IMR-90 (cell line): ENCODE data around the gene PTRHD1. TPM values are rescaled to one million over a fixed set of nuclear protein-coding genes. Genes with fewer than 3 reads are reported as not detected.

Experiments
- ATAC-seq: fragments of 200-7000 bp; cut with Tn5 transposase; 2 replicates; pipeline ENCODE4 v1.9.1; 2020; ENCODE audit warnings: low read depth, mild to moderate bottlenecking, moderate library complexity
- BruUV-seq: library from RNA; stranded (reverse); fragments of 400-500 nt; replicated peaks from 2 replicates; lab custom pipeline; 2021; lab: Mats Ljungman, UMichigan
- CTCF ChIA-PET: fragments of 300-600 bp; formaldehyde crosslinking; extraction: SDS; loops from one replicate; lab custom pipeline; 2021; ENCODE audit warnings: antibody characterized with exemption; lab: Yijun Ruan, JAX
- POLR2A ChIA-PET: fragments of 300-600 bp; sonication (Branson Sonifier 250); formaldehyde crosslinking; loops from one replicate; lab custom pipeline; 2022; ENCODE audit warnings: antibody characterized with exemption; ENCODE audit not compliant: unreplicated experiment; lab: Charles Lee
- DNase-seq: peaks from one replicate; pipeline ENCODE4 v3.0.0; 2013
- H2AFZ ChIP-seq: replicated peaks from 2 replicates; pipeline ENCODE3; 2013; ENCODE audit warnings: low read length, mild to moderate bottlenecking; ENCODE audit not compliant: poor library complexity
- H2AK5ac ChIP-seq: 2 replicates; pipeline ENCODE4 v1.6.1; 2013; ENCODE audit warnings: low read depth, low read length, inconsistent platforms
- H2AK9ac ChIP-seq: replicated peaks from 2 replicates; pipeline ENCODE3; 2013; ENCODE audit warnings: mild to moderate bottlenecking, low read depth, low read length, moderate library complexity; ENCODE audit not compliant: poor library complexity
- H2BK120ac ChIP-seq: 2 replicates; pipeline ENCODE4 v1.6.1; 2013; ENCODE audit warnings: low read depth, low read length, inconsistent platforms
- H2BK15ac ChIP-seq: 3 replicates; pipeline ENCODE4 v1.6.1; 2013; ENCODE audit warnings: low read depth, low read length, inconsistent platforms
- H2BK20ac ChIP-seq: 2 replicates; pipeline ENCODE4 v1.6.1; 2013; ENCODE audit warnings: low read depth, mild to moderate bottlenecking, inconsistent platforms, low read length, moderate library complexity
- H2BK5ac ChIP-seq: 2 replicates; pipeline ENCODE4 v1.6.1; 2013; ENCODE audit warnings: mild to moderate bottlenecking, low read depth, low read length, inconsistent platforms; ENCODE audit not compliant: poor library complexity, severe bottlenecking
- H3K14ac ChIP-seq: replicated peaks from 2 replicates; pipeline ENCODE4 v1.6.1; 2013; ENCODE audit warnings: low read depth, low read length, inconsistent platforms
- H3K18ac ChIP-seq: 2 replicates; pipeline ENCODE4 v1.6.1; 2013; ENCODE audit warnings: low read depth, low read length, control low read depth
- H3K23ac ChIP-seq: 2 replicates; pipeline ENCODE4 v1.6.1; 2013; ENCODE audit warnings: low read depth, low read length, inconsistent platforms
- H3K27ac ChIP-seq: 2 replicates; pipeline ENCODE4 v1.5.1; 2013; ENCODE audit warnings: mild to moderate bottlenecking, control low read depth, low read length; ENCODE audit not compliant: insufficient read depth
- H3K27me3 ChIP-seq: 2 replicates; pipeline ENCODE4 v1.6.1; 2013; ENCODE audit warnings: low read length; ENCODE audit not compliant: control insufficient read depth, insufficient read depth
- H3K36me3 ChIP-seq: 2 replicates; pipeline ENCODE4 v1.6.1; 2013; ENCODE audit warnings: low read length, mixed read lengths; ENCODE audit not compliant: control insufficient read depth, insufficient read depth
- H3K4ac ChIP-seq: 2 replicates; pipeline ENCODE4 v1.6.1; 2013; ENCODE audit warnings: low read depth, low read length, inconsistent platforms
- H3K4me1 ChIP-seq: 2 replicates; pipeline ENCODE4 v1.6.1; 2013; ENCODE audit warnings: low read length, mixed read lengths; ENCODE audit not compliant: control insufficient read depth, insufficient read depth
- H3K4me2 ChIP-seq: 2 replicates; pipeline ENCODE4 v1.6.1; 2013; ENCODE audit warnings: low read depth, mild to moderate bottlenecking, control low read depth, low read length, moderate library complexity
- H3K4me3 ChIP-seq: 2 replicates; pipeline ENCODE4 v1.5.1; 2013; ENCODE audit warnings: low read depth, mild to moderate bottlenecking, control low read depth, low read length, moderate library complexity; ENCODE audit not compliant: insufficient read depth
- H3K56ac ChIP-seq: 2 replicates; pipeline ENCODE4 v1.6.1; 2013; ENCODE audit warnings: low read length, inconsistent platforms; ENCODE audit not compliant: insufficient read depth; ENCODE audit errors: extremely low read depth
- H3K79me1 ChIP-seq, 2 experiments: 2 replicates each; pipeline ENCODE4 v1.6.1; 2013; ENCODE audit warnings: low read length in 2 of 2, inconsistent platforms in 1 of 2, low read depth in 1 of 2
- H3K9ac ChIP-seq: 2 replicates; pipeline ENCODE4 v1.6.1; 2013; ENCODE audit warnings: low read depth, low read length, control low read depth
- H3K9me1 ChIP-seq: 2 replicates; pipeline ENCODE4 v1.6.1; 2013; ENCODE audit warnings: low read length, inconsistent platforms; ENCODE audit not compliant: insufficient read depth
- H3K9me3 ChIP-seq: 2 replicates; pipeline ENCODE4 v1.6.1; 2013; ENCODE audit warnings: low read length; ENCODE audit not compliant: control insufficient read depth, insufficient read depth
- H4K20me1 ChIP-seq: 2 replicates; pipeline ENCODE4 v1.6.1; 2013; ENCODE audit warnings: low read length, inconsistent platforms; ENCODE audit not compliant: insufficient read depth
- H4K5ac ChIP-seq: 2 replicates; pipeline ENCODE4 v1.6.1; 2013; ENCODE audit warnings: mild to moderate bottlenecking, low read depth, low read length, control low read depth
- H4K8ac ChIP-seq, 2 experiments: 2 replicates each; pipeline ENCODE4 v1.6.1; 2013; ENCODE audit warnings: low read depth in 2 of 2, low read length in 2 of 2, control low read depth in 1 of 2, inconsistent platforms in 1 of 2
- H4K91ac ChIP-seq: 2 replicates; pipeline ENCODE4 v1.6.1; 2013; ENCODE audit warnings: low read depth, low read length, inconsistent platforms; ENCODE audit not compliant: insufficient read depth
- BHLHE40 ChIP-seq: fragments of 150-350 bp; IDR thresholded peaks from 2 replicates; pipeline ENCODE4 v1.6.1; 2016; ENCODE audit warnings: mild to moderate bottlenecking, low read depth, low read length
- CEBPB ChIP-seq: IDR thresholded peaks from 2 replicates; pipeline ENCODE4 v1.6.1; 2012; ENCODE audit warnings: low read depth, low read length, improper control_type of control experiment
- CHD1 ChIP-seq: IDR thresholded peaks from 2 replicates; pipeline ENCODE4 v1.6.1; 2012; ENCODE audit warnings: low read depth, low read length, improper control_type of control experiment
- CTCF ChIP-seq: conservative IDR thresholded peaks from 2 replicates; pipeline ENCODE4 v1.5.1; 2012; ENCODE audit warnings: mild to moderate bottlenecking, low read depth, low read length, improper control_type of control experiment
- ELK1 ChIP-seq: fragments of 150-350 bp; IDR thresholded peaks from 2 replicates; pipeline ENCODE4 v1.6.1; 2016; ENCODE audit warnings: low read depth, mild to moderate bottlenecking, low read length, moderate library complexity, borderline replicate concordance
- FOS ChIP-seq: fragments of 150-350 bp; IDR thresholded peaks from 2 replicates; pipeline ENCODE4 v1.6.1; 2016; ENCODE audit warnings: low read depth, low read length
- MAFK ChIP-seq: IDR thresholded peaks from 2 replicates; pipeline ENCODE4 v1.6.1; 2012; ENCODE audit warnings: low read depth, low read length, improper control_type of control experiment
- MAZ ChIP-seq: IDR thresholded peaks from 2 replicates; pipeline ENCODE4 v1.6.1; 2012; ENCODE audit warnings: low read depth, mild to moderate bottlenecking, low read length, improper control_type of control experiment, moderate library complexity, borderline replicate concordance
- MXI1 ChIP-seq: IDR thresholded peaks from 2 replicates; pipeline ENCODE4 v1.6.1; 2012; ENCODE audit warnings: low read depth, mild to moderate bottlenecking, low read length, moderate library complexity, borderline replicate concordance
- NFE2L2 ChIP-seq: fragments of 150-350 bp; IDR thresholded peaks from 2 replicates; pipeline ENCODE4 v1.6.1; 2016; ENCODE audit warnings: low read depth, mild to moderate bottlenecking, low read length
- POLR2A ChIP-seq: IDR thresholded peaks from 2 replicates; pipeline ENCODE4 v1.6.1; 2012; ENCODE audit warnings: mild to moderate bottlenecking, low read depth, low read length
- RAD21 ChIP-seq: IDR thresholded peaks from 2 replicates; pipeline ENCODE4 v1.6.1; 2012; ENCODE audit warnings: low read length, improper control_type of control experiment
- RCOR1 ChIP-seq: IDR thresholded peaks from 2 replicates; pipeline ENCODE4 v1.6.1; 2012; ENCODE audit warnings: mild to moderate bottlenecking, low read length, improper control_type of control experiment; ENCODE audit not compliant: insufficient replicate concordance
- RFX5 ChIP-seq: IDR thresholded peaks from 2 replicates; pipeline ENCODE4 v1.8.0; 2012; ENCODE audit warnings: low read depth, mild to moderate bottlenecking, low read length, moderate library complexity
- SMC3 ChIP-seq: fragments of 150-350 bp; IDR thresholded peaks from 2 replicates; pipeline ENCODE4 v1.6.1; 2016; ENCODE audit warnings: low read depth, mild to moderate bottlenecking, antibody characterized with exemption, low read length, moderate library complexity
- USF2 ChIP-seq: fragments of 150-350 bp; IDR thresholded peaks from 2 replicates; pipeline ENCODE4 v1.6.1; 2017; ENCODE audit warnings: mild to moderate bottlenecking, antibody characterized with exemption, low read length, low read depth
- WGBS, 2 experiments: methylation state at CpG; one replicate each; pipeline versions ENCODE4 v1.1.5 to v1.1.7; 2013; ENCODE audit warnings: missing lambda C conversion rate in 2 of 2; ENCODE audit not compliant: insufficient read length in 1 of 2; ENCODE audit errors: extremely low coverage in 2 of 2; 5-methylcytosine and 5-hydroxymethylcytosine counted together
- dilution Hi-C: fragments of 300-500 bp; cut with HindIII; formaldehyde crosslinking; loops from one replicate; pipeline ENCODE4 v1.14.3; 2018; ENCODE audit warnings: low sequenced_read_pairs; ENCODE audit not compliant: unreplicated experiment
- in situ Hi-C: fragments of 300-500 bp; cut with MboI; formaldehyde crosslinking; loops from 3 replicates; pipeline ENCODE4 v1.14.3; 2019; ENCODE audit warnings: low sequenced_read_pairs, inconsistent platforms, mixed read lengths
- intact Hi-C: fragments of 100-400 bp; cut with micrococcal nuclease; formaldehyde crosslinking; loops from 2 replicates; pipeline ENCODE4 v1.10.0; 2022
- polyA plus RNA-seq, 3 experiments: library from polyadenylated mRNA; depleted of rRNA; stranded (reverse); fragments of >200 nt; gene quantifications; 2 replicates each; pipeline ENCODE4 v1.2.3, GENCODE V29; 2012; ENCODE audit warnings: low replicate concordance in 1 of 3
- total RNA-seq: library from RNA; depleted of rRNA; stranded (reverse); fragments of >200 nt; gene quantifications from 2 replicates; pipeline ENCODE4 v1.2.3, GENCODE V29; 2012

Gene PTRHD1
- total and polyA plus RNA-seq, 2 of the 4 experiments (the other 2 are of a cell fraction): 11.7 to 30.9 TPM

DNA sequence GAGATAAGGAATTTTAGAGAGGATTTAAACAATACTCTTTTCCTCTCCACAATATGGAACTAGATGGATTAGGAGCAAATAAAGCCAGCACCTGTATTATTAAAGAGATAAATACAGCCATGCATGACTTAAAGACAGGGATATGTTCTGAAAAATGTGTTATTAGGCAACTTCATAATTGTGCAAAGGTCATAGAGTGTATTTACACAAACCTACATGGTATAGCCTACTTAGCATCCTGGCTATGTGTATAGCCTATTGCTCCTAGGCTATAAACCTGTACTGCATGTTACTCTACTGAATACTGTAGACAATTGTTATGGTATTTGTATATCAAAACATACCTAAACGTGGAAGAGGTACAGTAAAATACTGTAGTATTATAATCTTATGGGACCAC, 53.0 kb downstream of the PTRHD1 start:
- ATAC-seq (no peak), DNase-seq (no peak)
- no peak overlapping the region for H3K18ac ChIP-seq
- no CpG with 5 or more reads among the region's 1 CpG for WGBS, 2 experiments
- no TSS peak for BruUV-seq
- intact Hi-C loops (no loop called here), dilution Hi-C loops (no loop called here), in situ Hi-C loops (no loop called here)
- H4K5ac ChIP-seq: no peak overlapping the region
- no peak overlapping the region for H2AK9ac ChIP-seq
- no peaks in the 10 kb centered on the region for H3K27me3 ChIP-seq
- no peak overlapping the region for H3K4ac ChIP-seq
- no peak overlapping the region for H2BK5ac ChIP-seq
- H3K4me2 ChIP-seq: no peak overlapping the region
- no peak overlapping the region for H3K9ac ChIP-seq
- no peak overlapping the region for H3K4me3 ChIP-seq
- H3K9me3 ChIP-seq: no peaks in the 10 kb centered on the region
- H3K36me3 ChIP-seq: peaks cover 6% of the 10 kb centered on the region
- H2BK120ac ChIP-seq: no peak overlapping the region
- no peak overlapping the region for H2BK20ac ChIP-seq
- no peak overlapping the region for H3K14ac ChIP-seq
- no peak overlapping the region for H4K8ac ChIP-seq
- H4K91ac ChIP-seq: no peak overlapping the region
- TF ChIP-seq CHD1: no peak
- TF ChIP-seq MAZ: no peak
- TF ChIP-seq MAFK: no peak
- TF ChIP-seq BHLHE40: no peak
- no peak for TF ChIP-seq MXI1
- no peak for TF ChIP-seq ELK1
- no peak for TF ChIP-seq RFX5
- TF ChIP-seq CTCF: no peak
- TF ChIP-seq USF2: no peak
- no peak for TF ChIP-seq CEBPB
- no peak for TF ChIP-seq RAD21
- no peak for TF ChIP-seq RCOR1
- no peak for TF ChIP-seq POLR2A
- TF ChIP-seq FOS: no peak
- TF ChIP-seq SMC3: no peak
- no peak for TF ChIP-seq NFE2L2
- no peaks in the 10 kb centered on the region for H4K20me1 ChIP-seq
- ChIA-PET POLR2A (no interaction called here), CTCF (no interaction called here)
- H3K27ac ChIP-seq: no peak overlapping the region
- H3K23ac ChIP-seq: no peak overlapping the region
- H2AK5ac ChIP-seq: no peak overlapping the region
- H3K9me1 ChIP-seq: peaks cover 6% of the 10 kb centered on the region
- no peaks in the 10 kb centered on the region for H3K79me1 ChIP-seq
- peaks cover 2% of the 10 kb centered on the region for H3K4me1 ChIP-seq
- no peak overlapping the region for H2AFZ ChIP-seq
- no peak overlapping the region for H2BK15ac ChIP-seq
- H3K56ac ChIP-seq: no peak overlapping the region
